Temporal lobe (tissue), 1 donor: ENCODE results near the gene IVL. TPM values are rescaled to one million over a fixed set of nuclear protein-coding genes. Genes with fewer than 3 reads are reported as not detected.

ENCODE experiments used
- total RNA-seq: library from RNA; depleted of rRNA; stranded (reverse); fragments of >200 nt; gene quantifications from one replicate; pipeline ENCODE4 v1.2.3, GENCODE V29; 2014

IVL gene
- total RNA-seq, 1 donor from 2014 or later = under 0.01 TPM

Other genes with a start within 250 kb of the IVL start
- not detected for gene LCE2D, start 245.2 kb upstream of the IVL start, total RNA-seq
- gene LCE2C, start 233.3 kb upstream of the IVL start, total RNA-seq = not detected
- not detected for gene LCE2B, start 222.4 kb upstream of the IVL start, total RNA-seq
- gene LCE2A, start 210.2 kb upstream of the IVL start, total RNA-seq = not detected
- gene LCE4A, start 200.4 kb upstream of the IVL start, total RNA-seq = not detected
- not detected for gene KPRP, start 150.5 kb upstream of the IVL start, total RNA-seq
- not detected for gene LCE1F, start 133.4 kb upstream of the IVL start, total RNA-seq
- gene LCE1E, start 122.3 kb upstream of the IVL start, total RNA-seq = not detected
- not detected for gene LCE1D, start 111.8 kb upstream of the IVL start, total RNA-seq
- not detected for gene LCE1C, start 101.9 kb upstream of the IVL start, total RNA-seq
- gene LCE1B, start 96.6 kb upstream of the IVL start, total RNA-seq = not detected
- not detected for gene LCE1A, start 81.1 kb upstream of the IVL start, total RNA-seq
- gene LCE6A, start 65.7 kb upstream of the IVL start, total RNA-seq = not detected
- gene LCE7A, start 48.5 kb upstream of the IVL start, total RNA-seq = not detected
- not detected for gene SMCP, start 30.2 kb upstream of the IVL start, total RNA-seq
- not detected for gene SPRR5, start 38.7 kb downstream of the IVL start, total RNA-seq
- not detected for gene SPRR4, start 62.1 kb downstream of the IVL start, total RNA-seq
- not detected for gene SPRR1A, start 75.5 kb downstream of the IVL start, total RNA-seq
- gene SPRR3, start 93.2 kb downstream of the IVL start, total RNA-seq = not detected
- gene SPRR1B, start 122.7 kb downstream of the IVL start, total RNA-seq = not detected
- gene SPRR2D, start 132.6 kb downstream of the IVL start, total RNA-seq = not detected
- not detected for gene SPRR2A, start 149.0 kb downstream of the IVL start, total RNA-seq
- not detected for gene SPRR2B, start 163.1 kb downstream of the IVL start, total RNA-seq
- gene SPRR2E, start 186.0 kb downstream of the IVL start, total RNA-seq = not detected
- not detected for gene SPRR2F, start 205.0 kb downstream of the IVL start, total RNA-seq
- not detected for gene SPRR2G, start 242.3 kb downstream of the IVL start, total RNA-seq